Embryonic facial prominence (tissue), 1 donor: ENCODE measurements around the gene UNC5A.

ENCODE experiments used
- DNase-seq: peaks from one replicate; pipeline ENCODE4 v3.0.0-alpha.2; 2016; ENCODE audit errors: extremely low spot score

UNC5A gene

GRCh38 chr5:176821441-176821840, 11.1 kb downstream of the UNC5A start:
- DNase-seq = no peak

- no peak for DNase-seq
Measured at GRCh38 chr5:176822041-176822792, 11.9 kb downstream of the UNC5A start.

GRCh38 chr5:176822793-176823481, 12.6 kb downstream of the UNC5A start:
- no peak for DNase-seq

- no peak for DNase-seq
Measured at GRCh38 chr5:176823869-176824412, 13.6 kb downstream of the UNC5A start.

- no peak for DNase-seq
Measured at GRCh38 chr5:176824604-176825003, 14.2 kb downstream of the UNC5A start.

- DNase-seq = no peak
Measured at GRCh38 chr5:176825234-176825633, 14.9 kb downstream of the UNC5A start.

GRCh38 chr5:176825957-176826356, 15.6 kb downstream of the UNC5A start:
- no peak for DNase-seq

GRCh38 chr5:176827736-176828414, 17.5 kb downstream of the UNC5A start:
- no peak for DNase-seq

- no peak for DNase-seq
Measured at GRCh38 chr5:176829320-176829719, 19.0 kb downstream of the UNC5A start.

- no peak for DNase-seq
Measured at GRCh38 chr5:176830422-176830994, 20.1 kb downstream of the UNC5A start.

GRCh38 chr5:176830995-176831423, 20.6 kb downstream of the UNC5A start:
- no peak for DNase-seq

- no peak for DNase-seq
Measured at GRCh38 chr5:176831425-176831824, 21.1 kb downstream of the UNC5A start.

GRCh38 chr5:176832162-176832561, 21.8 kb downstream of the UNC5A start:
- no peak for DNase-seq

- DNase-seq = no peak
Measured at GRCh38 chr5:176833286-176833685, 22.9 kb downstream of the UNC5A start.

GRCh38 chr5:176835918-176836317, 25.6 kb downstream of the UNC5A start:
- no peak for DNase-seq

GRCh38 chr5:176836811-176837706, 26.7 kb downstream of the UNC5A start:
- DNase-seq = no peak

- DNase-seq = peak; percentile 57
Measured at GRCh38 chr5:176837707-176838115, 27.4 kb downstream of the UNC5A start.

GRCh38 chr5:176843673-176844072, 33.3 kb downstream of the UNC5A start:
- DNase-seq = no peak

GRCh38 chr5:176844281-176844680, 33.9 kb downstream of the UNC5A start:
- no peak for DNase-seq

- no peak for DNase-seq
Measured at GRCh38 chr5:176844706-176845391, 34.5 kb downstream of the UNC5A start.

GRCh38 chr5:176845392-176845713, 35.0 kb downstream of the UNC5A start:
- DNase-seq = no peak
